Brain microvascular endothelial cell (primary cell): ENCODE measurements around the gene NOL4.
A peak's percentile ranks its signal among the peaks of the same experiment; 100 is the strongest.
"Not testable (repeated sequence)": the region's sequence is repeated elsewhere in the genome, so short reads cannot be mapped to it uniquely, and the experiment has no call there.

Source experiments
- DNase-seq: peaks from one replicate; pipeline ENCODE4 v3.0.0-alpha.2; 2020
- H3K27ac ChIP-seq: fragments of 250-450 bp; sonication (Bioruptor Pico); 2 replicates; pipeline ENCODE4 v1.5.1; 2020; ENCODE audit warnings: mild to moderate bottlenecking, moderate library complexity
- H3K27me3 ChIP-seq: fragments of 250-450 bp; sonication (Bioruptor Pico); replicated peaks from 2 replicates; pipeline ENCODE4 v1.5.1; 2020; ENCODE audit warnings: mild to moderate bottlenecking
- H3K36me3 ChIP-seq: fragments of 250-450 bp; sonication (Bioruptor Pico); replicated peaks from 2 replicates; pipeline ENCODE4 v1.5.1; 2020; ENCODE audit warnings: mild to moderate bottlenecking
- H3K4me3 ChIP-seq: 2 replicates; pipeline ENCODE4 v1.5.1; 2011; ENCODE audit warnings: low read depth, mild to moderate bottlenecking, control low read depth, low read length, moderate library complexity
- CTCF ChIP-seq: IDR thresholded peaks from 2 replicates; pipeline ENCODE4 v1.5.1; 2011; ENCODE audit warnings: low read depth, mild to moderate bottlenecking, moderate library complexity, low read length, control low read depth, inconsistent platforms; ENCODE audit errors: missing control alignments
- in situ Hi-C: cut with HindIII; loops from 2 replicates; pipeline ENCODE4 v1.10.0; 2017; ENCODE audit warnings: low sequenced_read_pairs, low pct_ligation_motif_present

Gene NOL4

GRCh38 chr18:34224423-34225217 is at the start of gene NOL4:
Gene NOL4 (minus strand): TSS chr18:34224913. CDS start chr18:34223253, 1,660 bp downstream.
- in situ Hi-C loops = no loop called here
- DNase-seq = no peak
- peak; percentile 56 for TF ChIP-seq CTCF
- H3K4me3 ChIP-seq = peak within 1 kb of the TSS; percentile 61
- no peak within 1 kb of the TSS for H3K27ac ChIP-seq
- H3K27me3 ChIP-seq = peaks cover 44% of the 10 kb centered on the region
- no peaks in the 10 kb centered on the region for H3K36me3 ChIP-seq

GRCh38 chr18:34266029-34266428 is 41.3 kb upstream of the NOL4 start:
- DNase-seq, H3K4me3 ChIP-seq, H3K36me3 ChIP-seq, H3K27me3 ChIP-seq, H3K27ac ChIP-seq, in situ Hi-C loops: not testable (repeated sequence)

- in situ Hi-C loops = no loop called here
- no peak overlapping the region for H3K27ac ChIP-seq
- no peak for DNase-seq
These were observed 37.4 kb upstream of the NOL4 start for GRCh38 chr18:34261865-34262780.

GRCh38 chr18:34258176-34258575 is 33.5 kb upstream of the NOL4 start:
- no peak for TF ChIP-seq CTCF
- DNase-seq = no peak
- Histone ChIP-seq H3K27ac (no peak overlapping the region), H3K27me3 (no peaks in the 10 kb centered on the region), H3K36me3 (no peaks in the 10 kb centered on the region), H3K4me3 (no peak overlapping the region)
- in situ Hi-C loops = no loop called here

More at GRCh38 chr18:34261865-34262780, 37.4 kb upstream of the NOL4 start:
- Histone ChIP-seq H3K4me3 (no peak overlapping the region), H3K27me3 (no peaks in the 10 kb centered on the region), H3K36me3 (no peaks in the 10 kb centered on the region)
- TF ChIP-seq CTCF = no peak

- in situ Hi-C loops = no loop called here
These were observed 27.2 kb upstream of the NOL4 start for GRCh38 chr18:34251919-34252318.

More at GRCh38 chr18:34251919-34252318, 27.2 kb upstream of the NOL4 start:
- Histone ChIP-seq H3K27ac (no peak overlapping the region), H3K36me3 (no peaks in the 10 kb centered on the region), H3K27me3 (no peaks in the 10 kb centered on the region), H3K4me3 (no peak overlapping the region)
- TF ChIP-seq CTCF = no peak
- no peak for DNase-seq
